IPS-18c (cell line): ENCODE results near the gene PACSIN3.
A peak's percentile ranks its signal among the peaks of the same experiment; 100 is the strongest.
"Not testable (repeated sequence)": the region's sequence is repeated elsewhere in the genome, so short reads cannot be mapped to it uniquely, and the experiment has no call there.

Experiments
- H3K4me3 ChIP-seq: 2 replicates; pipeline ENCODE4 v1.7.0; 2013; ENCODE audit warnings: low read depth, mild to moderate bottlenecking, low read length, moderate library complexity; ENCODE audit not compliant: insufficient read depth
- H3K9me3 ChIP-seq: one replicate; pipeline ENCODE4 v1.6.1; 2013; ENCODE audit warnings: mild to moderate bottlenecking, low read length, moderate library complexity; ENCODE audit not compliant: control insufficient read depth, insufficient read depth

PACSIN3 gene

DNA sequence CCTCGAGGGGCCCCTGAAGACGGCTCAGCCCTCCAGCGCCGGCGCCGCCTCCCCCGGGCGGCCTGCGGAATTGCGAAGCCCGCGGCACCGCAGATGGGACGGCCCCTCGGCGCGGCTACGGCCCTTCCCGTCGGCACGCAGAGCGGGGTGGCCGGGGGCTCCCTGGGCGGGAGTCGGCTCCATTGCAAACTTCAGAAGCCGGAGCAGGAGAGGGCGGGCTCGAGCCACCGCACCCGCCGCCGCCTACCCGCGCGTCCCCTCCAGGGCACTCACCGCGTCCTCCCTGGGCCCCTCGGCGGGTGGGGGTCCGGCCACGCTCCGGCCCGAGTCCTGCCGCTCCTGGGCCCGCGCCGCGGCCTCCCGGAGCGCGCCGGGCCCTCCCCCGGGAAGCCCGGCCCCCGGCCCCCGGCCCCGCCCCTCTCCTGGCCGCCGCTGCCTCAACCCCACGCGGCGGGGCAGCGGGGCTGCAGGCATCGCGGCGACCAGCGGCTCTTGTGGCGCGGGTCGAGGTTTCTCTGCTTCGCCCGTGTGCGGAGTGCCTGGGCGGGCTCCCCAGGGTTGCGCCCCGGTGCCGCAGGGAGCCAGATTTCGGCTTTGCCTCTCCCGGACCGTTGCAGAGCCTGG is at the start of gene PACSIN3:
Gene PACSIN3, minus strand, starts transcription at position 359 of the 624 bp plus-strand sequence. CDS start 3,707 bp downstream, outside the sequence.
- Histone ChIP-seq H3K9me3 (no peaks in the 10 kb centered on the region), H3K4me3 (peak within 1 kb of the TSS; percentile 85)

GRCh38 chr11:47235163-47235562 is 48.9 kb upstream of the PACSIN3 start:
- H3K4me3 ChIP-seq = no peak overlapping the region
- no peaks in the 10 kb centered on the region for H3K9me3 ChIP-seq

DNA sequence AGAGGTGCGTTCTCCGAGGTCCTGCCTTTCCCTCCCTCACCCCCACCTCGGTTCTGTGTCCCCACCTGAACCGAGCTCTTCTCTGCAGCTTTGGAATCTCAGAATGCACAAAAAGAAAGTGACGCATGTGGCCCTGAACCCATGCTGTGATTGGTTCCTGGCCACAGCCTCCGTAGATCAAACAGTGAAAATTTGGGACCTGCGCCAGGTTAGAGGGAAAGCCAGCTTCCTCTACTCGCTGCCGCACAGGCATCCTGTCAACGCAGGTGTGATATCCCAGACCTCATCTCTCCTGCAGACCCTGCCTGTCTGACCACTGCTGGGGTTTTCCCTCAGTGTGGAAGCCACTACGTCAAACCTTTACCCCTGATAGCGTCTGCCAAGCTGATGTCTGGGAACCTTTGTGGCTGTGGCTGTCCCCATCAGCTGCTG is 48.5 kb upstream of the PACSIN3 start:
- H3K4me3 ChIP-seq = no peak overlapping the region

DNA sequence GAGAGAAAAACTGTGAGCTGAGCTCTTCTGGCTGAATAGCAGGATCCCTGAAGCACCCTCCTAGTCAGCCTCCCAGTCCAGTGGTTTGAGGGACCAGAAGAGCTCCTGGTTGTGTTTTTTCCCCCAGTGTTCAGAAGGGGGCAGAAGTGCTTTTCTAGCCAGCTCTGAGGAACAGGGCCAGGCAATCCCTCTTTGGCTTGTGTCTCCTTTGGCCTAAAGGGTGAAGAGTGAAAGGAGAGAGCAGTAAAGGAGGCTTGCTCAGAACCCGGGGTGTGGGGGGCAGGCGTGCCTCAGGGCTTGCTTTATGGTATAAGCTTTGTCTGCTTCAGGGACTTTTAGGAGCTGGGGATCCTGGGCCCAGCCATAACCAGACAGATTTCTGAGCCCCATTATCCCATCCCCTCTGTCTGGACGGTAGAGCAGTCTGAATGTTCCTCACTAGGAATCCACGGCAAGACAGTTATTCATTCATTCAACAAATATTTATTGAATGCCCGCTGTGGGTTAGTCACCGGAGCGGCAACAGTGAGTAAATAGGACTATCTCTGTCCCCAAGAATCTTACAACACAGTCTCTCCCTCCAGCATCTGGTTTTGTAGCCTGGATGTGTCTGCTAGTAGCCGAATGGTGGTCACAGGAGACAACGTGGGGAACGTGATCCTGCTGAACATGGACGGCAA is 47.9 kb upstream of the PACSIN3 start:
- Histone ChIP-seq H3K4me3 (no peak overlapping the region), H3K9me3 (no peaks in the 10 kb centered on the region)

More for the DNA sequence above, 48.5 kb upstream of the PACSIN3 start:
- no peaks in the 10 kb centered on the region for H3K9me3 ChIP-seq

GRCh38 chr11:47233051-47233450 is 46.8 kb upstream of the PACSIN3 start:
- H3K4me3 ChIP-seq = no peak overlapping the region
- H3K9me3 ChIP-seq = no peaks in the 10 kb centered on the region

DNA sequence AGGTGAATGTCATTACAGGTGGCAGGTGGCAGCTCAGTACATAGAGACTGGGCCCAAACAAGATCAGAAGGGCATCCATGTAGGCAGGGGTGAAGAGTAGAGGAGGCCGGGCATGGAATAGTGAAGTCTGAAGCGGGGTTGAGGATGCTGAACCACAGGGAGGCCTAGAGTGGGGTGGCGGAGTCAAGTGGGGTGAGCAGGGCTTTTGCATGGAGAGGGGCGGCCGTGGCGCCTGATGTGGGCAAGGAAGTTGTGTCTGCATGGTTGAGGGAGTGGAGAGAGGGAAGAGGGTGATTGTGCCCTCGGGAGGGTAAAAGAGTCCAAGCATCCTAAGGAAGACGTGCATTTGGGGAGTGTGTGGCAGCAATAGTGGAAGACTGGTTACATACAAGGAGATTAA is 42.9 kb upstream of the PACSIN3 start:
- no peaks in the 10 kb centered on the region for H3K9me3 ChIP-seq

GRCh38 chr11:47225552-47226400 is 39.5 kb upstream of the PACSIN3 start:
- Histone ChIP-seq H3K9me3 (no peaks in the 10 kb centered on the region), H3K4me3 (no peak overlapping the region)

More for the DNA sequence above, 42.9 kb upstream of the PACSIN3 start:
- no peak overlapping the region for H3K4me3 ChIP-seq

- no peaks in the 10 kb centered on the region for H3K9me3 ChIP-seq
- no peak overlapping the region for H3K4me3 ChIP-seq
Observed at GRCh38 chr11:47222696-47223095, 36.5 kb upstream of the PACSIN3 start.

DNA sequence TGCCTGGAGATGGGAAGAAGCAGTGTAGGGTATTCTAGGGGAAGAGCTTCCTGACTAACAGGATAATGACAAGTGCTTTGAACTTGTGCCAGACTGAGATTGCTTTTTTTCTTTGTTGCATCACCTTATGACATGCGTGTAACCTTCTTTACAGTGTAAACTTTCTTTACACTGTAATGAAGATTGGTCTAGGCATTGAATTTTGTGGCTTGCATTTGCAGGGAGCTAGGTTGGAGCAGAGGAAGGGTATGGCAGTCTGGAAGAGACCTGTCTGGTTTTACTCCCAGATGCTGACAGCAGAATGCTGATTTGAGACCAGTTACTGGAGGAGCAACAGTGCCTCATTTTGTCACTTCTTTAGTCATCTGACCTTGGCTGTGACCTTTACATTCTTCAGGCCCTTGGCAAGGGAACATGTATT is 34.2 kb upstream of the PACSIN3 start:
- Histone ChIP-seq H3K9me3 (no peaks in the 10 kb centered on the region), H3K4me3 (no peak overlapping the region)

GRCh38 chr11:47216121-47216798 is 30.0 kb upstream of the PACSIN3 start:
- H3K4me3 ChIP-seq = peak overlapping the region; percentile 93
- H3K9me3 ChIP-seq = peaks cover 3% of the 10 kb centered on the region

DNA sequence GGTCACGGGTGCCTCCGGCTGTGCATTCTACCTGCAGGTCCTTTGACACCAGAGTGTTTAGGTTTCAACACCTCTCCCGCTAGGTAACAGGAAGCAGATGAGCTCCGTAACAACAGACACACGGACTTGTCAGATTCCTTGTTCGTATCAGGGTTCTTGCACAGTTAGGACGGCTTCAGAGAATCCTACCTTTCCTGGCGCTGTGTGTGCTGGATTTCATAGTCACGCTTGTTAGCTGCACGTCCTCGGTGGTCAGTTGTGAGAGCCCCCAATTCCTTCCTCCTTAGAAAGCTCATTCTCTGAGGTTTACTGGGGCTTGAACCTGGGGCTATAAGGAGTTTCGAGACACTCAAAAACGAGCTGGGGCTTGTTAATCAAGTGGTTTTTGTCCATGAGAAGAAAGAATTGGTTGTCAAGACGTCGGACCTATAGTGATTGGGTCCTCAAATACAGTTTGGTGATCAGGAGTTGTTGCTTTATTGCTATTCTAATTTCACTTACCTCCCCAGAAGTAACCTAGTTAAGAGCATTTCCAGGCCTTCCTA is 29.2 kb upstream of the PACSIN3 start:
- Histone ChIP-seq H3K9me3 (peaks cover 3% of the 10 kb centered on the region), H3K4me3 (peak overlapping the region; percentile 93)

GRCh38 chr11:47213950-47214565 is 27.8 kb upstream of the PACSIN3 start:
- Histone ChIP-seq H3K4me3 (peak overlapping the region; percentile 67; the same call in 1 of the 2 replicates), H3K9me3 (peaks cover 3% of the 10 kb centered on the region)

- no peak overlapping the region for H3K4me3 ChIP-seq
- H3K9me3 ChIP-seq = peaks cover 3% of the 10 kb centered on the region
Observed at GRCh38 chr11:47212938-47213337, 26.7 kb upstream of the PACSIN3 start.

DNA sequence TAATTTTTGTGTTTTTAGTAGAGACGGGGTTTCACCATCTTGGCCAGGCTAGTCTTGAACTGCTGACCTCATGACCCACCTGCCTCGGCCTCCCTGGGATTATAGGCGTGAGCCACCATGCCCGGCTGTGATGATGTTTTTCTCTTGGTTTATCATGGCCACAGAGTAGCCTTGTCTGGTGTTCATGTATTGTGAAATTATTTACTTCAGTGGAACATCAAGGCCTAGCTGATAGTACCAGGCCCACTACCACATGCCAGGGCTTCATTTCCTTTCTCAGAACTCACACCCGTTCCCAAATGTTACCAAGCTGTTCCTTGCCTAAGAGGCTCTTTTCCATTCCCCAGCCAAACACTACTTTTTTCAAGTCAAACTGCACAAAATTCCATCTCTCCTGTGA is 22.4 kb upstream of the PACSIN3 start:
- no peak overlapping the region for H3K4me3 ChIP-seq

DNA sequence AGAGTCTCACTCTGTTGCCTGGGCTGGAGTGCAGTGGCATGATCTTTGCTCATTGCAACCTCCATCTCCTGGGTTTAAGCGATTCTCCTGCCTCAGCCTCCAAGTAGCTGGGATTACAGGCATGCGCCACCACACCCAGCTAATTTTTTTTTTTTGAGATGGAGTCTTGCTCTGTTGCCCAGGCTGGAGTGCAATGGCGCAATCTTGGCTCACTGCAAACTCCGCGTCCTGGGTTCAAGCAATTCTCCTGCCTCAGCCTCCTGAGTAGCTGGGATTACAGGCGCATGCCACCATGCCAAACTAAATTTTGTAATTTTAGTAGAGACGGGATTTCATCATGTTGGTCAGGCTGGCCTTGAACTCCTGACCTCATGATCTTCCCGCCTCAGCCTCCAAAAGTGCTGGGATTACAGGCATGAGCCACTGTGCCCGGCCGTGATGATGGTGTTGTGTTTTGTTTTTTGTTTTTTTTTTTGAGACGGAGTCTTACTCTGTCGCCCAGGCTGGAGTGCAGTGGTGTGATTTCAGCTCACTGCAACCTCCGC is 21.8 kb upstream of the PACSIN3 start:
- H3K4me3 ChIP-seq, H3K9me3 ChIP-seq: not testable (repeated sequence)

More for the DNA sequence above, 22.4 kb upstream of the PACSIN3 start:
- peaks cover 3% of the 10 kb centered on the region for H3K9me3 ChIP-seq

DNA sequence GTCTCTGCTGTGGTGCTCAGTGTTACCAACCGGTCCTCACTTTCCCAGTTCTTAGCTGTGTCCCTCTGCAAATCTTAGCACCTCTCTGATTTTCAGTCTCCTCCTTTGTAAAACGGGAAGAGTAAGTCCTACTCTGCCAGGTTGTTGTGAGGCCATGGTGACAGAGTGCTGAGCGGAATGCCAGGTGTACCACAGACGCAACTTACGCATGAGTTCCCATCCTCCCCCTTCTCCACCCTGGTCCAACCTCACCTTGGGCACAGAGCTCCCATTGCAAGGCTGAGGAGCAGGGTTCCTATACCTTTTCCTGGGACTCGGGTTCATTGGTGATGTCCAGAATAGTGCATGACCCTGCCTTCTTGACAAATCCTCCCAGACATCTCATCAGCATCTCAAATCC is 21.2 kb upstream of the PACSIN3 start:
- Histone ChIP-seq H3K9me3 (peaks cover 3% of the 10 kb centered on the region), H3K4me3 (no peak overlapping the region)
